Right forelimb (tissue), 1 donor: ENCODE measurements around the gene INSYN2B.
A peak's percentile ranks its signal among the peaks of the same experiment; 100 is the strongest.

ENCODE experiments used
- DNase-seq: peaks from one replicate; pipeline ENCODE4 v3.0.0-alpha.2; 2018

Gene INSYN2B

DNA sequence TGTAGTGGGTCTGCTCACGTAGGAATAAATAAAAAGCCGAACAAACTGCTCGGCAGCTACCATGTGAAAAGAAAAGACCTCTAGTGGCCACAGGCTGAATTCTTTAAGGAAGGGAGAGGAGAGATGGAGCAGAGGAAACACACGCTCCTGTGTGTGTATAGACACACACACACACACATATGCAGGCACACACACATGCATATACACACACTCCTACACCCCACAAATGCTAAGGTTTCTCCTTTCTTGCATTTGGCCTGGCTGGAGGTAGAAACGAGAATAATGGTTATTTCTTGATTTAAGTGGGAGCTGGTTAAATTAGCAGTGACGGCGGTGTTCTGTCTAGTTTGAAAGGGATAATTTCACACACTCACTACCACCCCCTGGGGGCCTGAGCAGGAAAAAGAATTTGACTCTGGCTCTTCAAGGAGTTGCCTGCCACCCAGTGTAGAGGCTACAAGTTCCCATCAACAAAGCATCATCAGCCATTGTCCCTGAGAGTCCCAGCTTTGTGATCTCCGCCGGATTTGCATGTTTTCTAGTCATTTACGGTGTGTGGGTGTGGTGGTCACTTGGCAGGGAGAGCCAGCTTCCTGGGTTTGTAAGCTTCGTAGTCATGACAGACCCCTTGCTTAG lies at the start of gene INSYN2B:
Gene INSYN2B, minus strand, starts transcription at position 78 of the 636 bp plus-strand sequence. CDS start 96,597 bp downstream, outside the sequence.
- peak; percentile 80 for DNase-seq

DNA sequence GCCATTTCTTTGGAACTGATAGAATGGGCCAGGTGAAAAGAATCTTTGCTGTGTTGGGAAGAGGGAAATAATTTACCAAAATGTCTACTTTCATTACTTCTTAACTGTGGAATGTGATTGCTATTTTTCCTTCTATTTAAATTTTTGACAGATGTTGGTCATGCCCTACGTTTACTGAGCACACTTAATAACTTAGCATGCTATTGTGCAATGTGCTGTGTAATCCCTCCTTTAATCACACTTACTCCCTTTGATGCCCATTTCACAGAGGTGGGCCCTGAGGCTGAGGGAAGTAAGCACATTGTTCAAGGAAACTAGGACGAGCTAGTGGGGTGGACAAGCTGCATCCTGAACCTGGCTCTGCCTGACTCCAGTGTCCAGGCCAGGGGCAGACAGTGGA lies 47.8 kb upstream of the INSYN2B start:
- DNase-seq: no peak

DNA sequence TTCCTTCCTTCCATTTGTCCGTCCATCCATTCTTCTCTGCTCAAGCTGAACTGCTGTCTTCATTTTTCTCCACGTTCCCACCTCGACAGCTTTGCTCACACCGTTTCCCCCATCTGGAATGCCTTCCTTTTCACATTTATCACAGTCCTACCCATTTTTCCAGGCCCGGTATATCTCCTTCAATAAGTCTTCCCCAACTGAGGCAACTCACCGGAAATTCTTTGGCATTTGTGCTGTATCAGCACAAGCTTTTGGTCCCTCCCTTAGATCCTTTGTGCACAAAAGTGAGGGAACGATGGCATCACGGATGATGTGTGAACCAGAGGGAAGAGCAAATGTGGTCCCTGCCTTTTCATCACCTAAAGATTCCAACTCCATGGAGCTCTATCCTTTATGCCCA lies 45.6 kb upstream of the INSYN2B start:
- no peak for DNase-seq

DNA sequence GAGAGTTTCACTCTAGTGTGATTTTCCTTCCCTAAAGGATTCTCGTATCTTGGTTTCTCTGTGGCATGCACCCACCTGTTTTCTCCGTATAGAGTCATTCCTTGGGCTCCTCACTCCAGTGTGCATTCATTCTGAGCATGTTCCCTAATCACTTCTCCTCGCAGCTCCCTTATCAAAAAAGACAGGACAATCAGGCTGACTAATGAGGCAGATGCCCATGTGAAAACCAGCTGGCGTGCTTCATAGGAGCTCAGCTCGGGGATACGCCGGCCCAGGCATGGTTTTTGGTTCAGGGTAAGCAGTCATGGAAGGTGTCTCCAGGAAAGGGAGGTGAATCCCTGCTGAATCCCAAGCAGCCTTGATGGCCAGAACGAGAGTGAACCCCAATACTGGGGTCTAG lies 41.2 kb upstream of the INSYN2B start:
- DNase-seq: no peak

DNA sequence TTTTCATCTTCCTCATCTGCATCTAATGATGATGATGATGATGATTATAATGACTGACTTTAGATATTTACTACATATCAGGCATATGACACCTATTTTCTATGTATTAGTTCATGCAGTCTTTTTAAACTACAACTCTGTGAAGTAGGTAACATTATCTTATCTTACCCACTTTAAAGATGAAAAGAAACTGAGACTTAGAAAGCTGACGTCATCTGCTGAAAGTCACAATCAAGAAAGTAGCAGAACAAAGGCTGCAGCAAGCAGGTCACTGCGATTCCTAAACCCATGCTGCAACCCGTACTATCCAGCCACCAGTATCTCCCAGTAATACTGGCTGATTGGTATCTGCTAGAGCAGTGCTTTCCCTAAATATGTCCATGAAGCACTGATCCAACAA lies 40.1 kb upstream of the INSYN2B start:
- DNase-seq: no peak

DNA sequence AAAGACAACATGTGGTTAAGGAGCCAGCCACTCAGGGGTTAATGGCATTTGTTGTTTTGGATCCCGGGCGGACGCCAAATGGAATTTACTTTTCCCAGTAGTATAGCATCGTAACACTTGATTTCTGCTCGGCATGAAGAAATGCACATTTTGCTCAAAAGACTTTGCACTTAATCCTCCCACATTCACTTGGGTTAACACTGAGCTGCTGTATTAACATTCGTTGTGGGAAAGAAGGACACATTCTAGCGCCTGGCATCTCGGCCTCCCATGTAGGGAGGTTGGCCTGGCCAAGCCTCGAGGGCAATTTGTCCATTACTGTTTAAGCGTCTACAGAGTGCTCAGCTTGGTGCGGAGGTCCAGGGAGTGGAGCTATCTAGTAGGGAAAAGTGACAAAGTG lies 32.3 kb upstream of the INSYN2B start:
- DNase-seq: no peak

DNA sequence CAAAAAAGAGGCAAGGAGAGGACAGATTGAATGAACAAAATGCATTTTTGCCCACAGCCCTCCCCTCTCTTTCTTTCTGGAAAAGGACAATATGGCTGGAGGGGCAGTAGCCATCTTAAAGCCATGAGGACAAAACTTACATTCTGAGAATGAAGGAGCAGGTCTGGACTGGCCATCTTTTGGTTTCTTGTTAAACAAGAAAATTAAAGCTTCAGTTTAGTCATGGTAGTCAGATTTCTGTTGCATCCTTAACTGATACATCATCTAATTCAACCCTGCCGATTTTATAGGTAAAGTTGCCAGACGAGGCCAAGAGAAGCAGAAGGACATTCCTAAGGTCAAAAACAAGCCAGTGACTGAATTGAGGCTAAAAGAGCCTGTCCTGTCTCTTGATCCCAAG lies 31.5 kb upstream of the INSYN2B start:
- DNase-seq: no peak

- no peak for DNase-seq
These were observed 30.3 kb upstream of the INSYN2B start for GRCh38 chr5:170010595-170010994.

GRCh38 chr5:170008376-170008775 lies 28.1 kb upstream of the INSYN2B start:
- DNase-seq: no peak

- no peak for DNase-seq
These were observed 25.7 kb upstream of the INSYN2B start for GRCh38 chr5:170006021-170006420.

DNA sequence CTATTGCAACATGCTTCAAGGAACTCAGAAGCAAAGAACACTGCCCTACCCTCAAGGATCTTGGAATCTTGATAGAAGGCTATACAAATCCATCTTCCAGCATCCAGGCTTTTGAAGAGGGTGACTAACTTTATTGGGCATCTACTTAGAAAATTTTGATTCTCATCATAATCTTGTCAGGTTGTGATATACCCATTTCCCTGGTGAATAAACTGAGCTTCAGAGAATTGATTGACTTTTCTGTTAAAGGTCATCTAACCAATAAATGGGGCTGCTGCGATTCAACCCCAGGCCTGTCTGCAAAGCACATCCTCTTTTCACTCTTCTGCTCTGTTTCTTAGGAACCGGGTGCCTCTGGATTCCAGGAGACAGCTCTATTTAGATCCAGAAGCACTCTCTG lies 19.9 kb upstream of the INSYN2B start:
- DNase-seq: no peak

DNA sequence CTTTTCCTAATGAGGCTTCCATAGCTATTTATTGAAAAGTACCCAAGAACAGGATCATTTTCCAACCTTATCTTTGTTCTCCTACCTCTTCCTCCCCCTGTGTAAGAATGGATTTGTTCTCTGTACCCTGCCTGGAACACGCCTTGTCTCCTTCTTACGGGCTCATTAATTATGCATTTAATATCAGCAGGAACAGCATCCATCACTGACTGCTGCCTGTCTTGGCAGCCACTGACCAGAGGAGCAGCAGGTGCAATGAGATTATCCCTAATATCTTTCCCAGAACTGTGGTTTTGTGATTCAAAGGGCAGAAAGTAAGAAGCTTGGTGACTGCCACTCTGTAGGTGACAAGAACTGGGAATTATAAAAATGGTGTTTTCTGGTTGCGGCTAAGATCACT lies 19.3 kb upstream of the INSYN2B start:
- no peak for DNase-seq

DNA sequence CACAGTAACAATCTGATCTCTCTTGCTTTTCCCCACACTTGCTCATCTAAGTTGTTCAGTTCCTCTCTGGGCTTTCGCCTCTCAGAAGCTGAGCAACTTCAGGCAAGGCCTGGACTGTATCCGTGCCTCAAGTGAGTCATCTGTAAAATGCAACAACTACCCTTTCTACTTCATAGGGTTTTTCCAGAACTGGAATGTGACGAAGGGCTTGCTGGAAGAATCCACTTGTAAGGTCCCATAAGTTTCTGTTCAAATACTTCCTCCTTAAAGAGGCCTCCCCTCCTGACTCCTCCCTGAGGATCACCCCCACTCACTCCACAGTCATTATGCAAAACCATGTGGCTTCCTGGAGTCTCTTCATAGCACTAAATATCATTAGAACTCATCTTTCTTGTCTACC lies 17.5 kb upstream of the INSYN2B start:
- no peak for DNase-seq

DNA sequence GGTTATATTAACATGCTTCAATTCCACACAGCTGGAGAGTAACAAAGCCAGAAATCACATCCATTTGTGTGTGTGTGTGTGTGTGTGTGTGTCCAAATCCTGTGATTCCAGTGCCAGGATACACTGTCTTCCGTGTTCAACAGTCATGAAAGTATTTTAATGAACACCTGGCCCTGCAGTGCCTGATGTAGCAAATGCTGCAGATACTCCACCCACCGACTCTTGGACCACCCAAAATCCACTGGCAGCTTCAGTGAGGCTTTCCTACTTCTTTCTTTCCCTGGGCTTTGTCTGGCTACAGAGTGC lies 13.1 kb upstream of the INSYN2B start:
- no peak for DNase-seq

- no peak for DNase-seq
These were observed 12.6 kb upstream of the INSYN2B start for GRCh38 chr5:169992789-169993484.

DNA sequence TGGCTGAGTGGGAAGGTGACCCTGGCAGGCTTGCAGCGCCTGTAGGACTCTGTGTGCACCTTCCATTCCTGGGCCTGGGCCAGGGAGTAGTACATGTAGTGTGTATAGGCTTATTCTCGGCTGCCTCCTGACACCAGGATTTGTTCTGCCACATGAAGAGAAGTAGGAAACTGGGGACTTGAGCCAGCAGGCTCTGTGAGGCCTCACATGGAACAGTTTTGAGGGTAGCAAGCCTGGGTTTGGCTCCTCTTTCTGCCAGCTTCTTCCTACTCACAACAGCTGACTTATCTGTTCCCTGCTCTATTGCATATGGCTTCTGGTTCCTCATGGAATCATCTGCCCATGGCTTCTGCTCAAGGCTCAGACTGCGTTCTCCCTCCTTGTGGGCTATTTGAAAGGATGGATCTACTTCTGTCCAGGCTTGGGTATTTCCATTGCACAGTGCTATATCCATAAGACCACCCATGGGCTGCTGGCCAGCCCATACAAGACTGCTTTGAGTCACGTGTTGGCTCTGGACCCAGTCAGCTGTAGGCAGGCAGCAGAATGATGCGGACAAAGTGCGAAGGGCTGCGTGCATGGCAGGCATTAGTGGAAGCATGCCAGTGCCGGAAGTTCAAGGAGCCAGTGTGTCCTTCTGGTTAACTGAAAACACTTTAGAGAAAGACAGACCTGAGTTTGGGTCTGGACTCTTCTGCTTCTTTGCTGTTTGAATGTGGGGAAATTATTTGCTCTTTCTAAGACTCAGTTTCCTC lies 11.0 kb upstream of the INSYN2B start:
- no peak for DNase-seq

DNA sequence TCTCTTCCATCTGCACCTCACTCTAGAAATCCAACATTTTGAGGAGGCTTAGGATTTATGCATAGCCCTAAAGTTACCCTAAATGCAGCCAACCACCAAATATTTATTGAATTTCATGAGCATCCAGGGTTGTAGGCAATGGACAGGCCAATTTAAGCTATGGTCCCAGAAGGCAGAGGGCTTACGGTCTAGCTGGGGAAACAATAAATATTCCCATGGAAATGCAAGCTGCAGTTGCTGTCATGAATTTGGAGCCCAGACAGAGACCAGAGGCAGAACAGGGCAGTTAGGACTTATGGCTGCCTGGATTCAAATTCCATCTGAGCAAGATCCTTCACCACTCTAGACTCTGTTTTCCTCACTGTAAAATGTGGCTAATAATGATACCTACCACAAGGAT lies 9.1 kb upstream of the INSYN2B start:
- DNase-seq: no peak

DNA sequence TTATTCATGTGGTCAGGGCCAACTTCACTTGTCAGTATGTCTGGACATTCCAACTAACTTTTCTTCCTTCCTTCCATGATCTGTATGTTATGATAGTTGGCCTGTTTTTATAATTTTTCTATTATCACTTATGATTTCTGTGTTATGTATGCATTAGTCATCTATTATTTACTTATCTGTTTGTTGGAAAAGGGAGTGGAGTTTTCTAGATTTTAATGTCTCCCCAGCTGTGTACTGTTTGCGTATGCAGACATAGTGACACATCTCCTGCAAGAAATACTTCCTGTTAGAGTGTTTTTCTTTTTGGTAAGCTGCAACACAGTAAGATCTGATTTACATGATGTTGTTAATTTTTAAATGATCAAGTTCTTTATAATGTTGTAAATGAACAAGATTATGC lies 8.7 kb upstream of the INSYN2B start:
- no peak for DNase-seq

GRCh38 chr5:169988206-169988605 lies 7.9 kb upstream of the INSYN2B start:
- no peak for DNase-seq

DNA sequence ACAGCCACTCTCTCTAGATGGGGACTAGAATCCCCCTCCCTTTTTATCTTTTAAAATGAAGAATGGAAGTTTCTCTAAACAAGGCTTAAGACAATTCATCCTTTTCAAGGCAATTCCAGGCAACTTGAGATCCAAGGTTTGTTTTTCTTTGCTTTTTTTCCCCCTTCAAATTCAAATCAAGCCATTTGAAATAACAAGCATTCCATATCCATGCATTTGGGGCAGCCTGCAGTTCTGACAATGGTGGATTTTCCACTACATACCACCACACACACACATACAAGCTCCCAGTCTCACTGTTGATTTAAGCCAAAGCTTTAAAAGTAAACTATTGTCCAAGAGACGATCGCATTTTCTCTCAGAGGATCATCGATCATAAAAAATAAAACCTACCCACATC lies 424 bp downstream of the INSYN2B start:
- DNase-seq: no peak

DNA sequence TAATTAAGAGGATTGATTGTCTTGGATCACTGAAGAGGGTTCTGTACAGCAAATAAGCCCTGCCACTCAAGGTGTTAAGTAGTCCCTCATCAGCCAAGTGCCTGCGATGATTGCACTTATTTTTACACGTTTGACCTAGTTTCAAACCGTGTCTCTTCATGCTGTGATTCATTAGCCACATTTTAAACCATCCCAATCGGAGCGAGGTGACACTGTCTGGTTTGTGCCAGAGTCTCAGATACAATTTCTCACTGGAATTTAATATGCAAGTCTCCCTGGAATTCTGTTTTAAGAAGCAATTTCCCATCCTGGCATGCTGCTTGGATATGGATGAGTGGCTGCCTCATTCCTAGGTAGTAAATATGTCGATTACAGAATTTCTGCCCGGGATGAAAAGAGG lies 1.6 kb downstream of the INSYN2B start:
- DNase-seq: no peak

DNA sequence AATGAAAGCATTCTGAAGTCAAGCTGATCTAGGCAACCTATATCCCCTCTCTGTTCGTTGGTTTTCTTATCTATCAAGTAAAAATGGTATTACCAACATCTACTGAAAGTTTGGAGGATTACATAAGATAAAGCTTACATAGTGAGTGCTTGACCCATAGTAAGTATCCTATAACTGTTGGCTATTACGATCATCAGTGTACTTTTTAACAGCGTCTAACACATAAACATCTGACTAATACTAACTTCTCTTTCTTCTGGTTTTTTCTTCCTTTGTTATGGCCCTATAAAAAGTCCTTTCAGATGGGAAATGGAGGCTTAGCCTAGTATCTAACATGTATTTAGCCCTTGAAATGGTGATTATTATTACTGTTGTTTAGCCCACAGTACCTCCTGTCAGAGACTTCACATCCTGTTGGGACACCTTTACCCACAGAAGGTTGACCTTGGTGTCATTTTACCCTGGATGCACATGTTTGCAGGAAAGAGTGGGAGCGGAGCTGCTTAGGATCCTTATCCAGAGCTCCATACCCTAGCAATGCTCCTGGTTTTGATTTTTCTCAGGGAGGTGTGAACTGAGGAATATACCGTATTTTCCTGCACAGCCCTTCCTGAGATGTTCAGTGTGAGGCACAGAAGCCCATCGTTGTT lies 6.0 kb downstream of the INSYN2B start:
- DNase-seq: no peak

DNA sequence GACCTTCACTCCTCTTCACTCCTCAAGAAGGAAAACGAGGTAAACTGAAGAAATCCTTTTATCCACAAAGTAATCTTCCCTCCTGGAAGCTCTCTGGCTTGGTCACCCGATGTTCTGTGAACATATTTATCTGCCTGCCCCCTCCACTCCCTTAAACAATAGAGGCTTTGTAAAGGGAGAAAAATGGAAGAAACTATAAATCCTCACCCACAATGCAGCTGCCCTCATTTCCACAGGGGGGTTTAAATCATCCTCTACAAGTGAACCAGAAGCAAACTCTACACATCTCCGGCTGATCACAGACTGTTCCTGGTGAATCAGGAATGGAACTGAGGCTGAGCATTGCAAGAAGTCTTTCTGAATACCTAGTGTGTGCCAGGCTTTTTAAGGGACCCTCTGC lies 7.2 kb downstream of the INSYN2B start:
- DNase-seq: no peak

- no peak for DNase-seq
These were observed 8.5 kb downstream of the INSYN2B start for GRCh38 chr5:169971780-169972179.
